ENCODE data around the gene BAIAP2L1.

GRCh38 chr7:98399462-98399861, 1.4 kb downstream of the BAIAP2L1 start:
- TF ChIP-seq, protein P1, sequence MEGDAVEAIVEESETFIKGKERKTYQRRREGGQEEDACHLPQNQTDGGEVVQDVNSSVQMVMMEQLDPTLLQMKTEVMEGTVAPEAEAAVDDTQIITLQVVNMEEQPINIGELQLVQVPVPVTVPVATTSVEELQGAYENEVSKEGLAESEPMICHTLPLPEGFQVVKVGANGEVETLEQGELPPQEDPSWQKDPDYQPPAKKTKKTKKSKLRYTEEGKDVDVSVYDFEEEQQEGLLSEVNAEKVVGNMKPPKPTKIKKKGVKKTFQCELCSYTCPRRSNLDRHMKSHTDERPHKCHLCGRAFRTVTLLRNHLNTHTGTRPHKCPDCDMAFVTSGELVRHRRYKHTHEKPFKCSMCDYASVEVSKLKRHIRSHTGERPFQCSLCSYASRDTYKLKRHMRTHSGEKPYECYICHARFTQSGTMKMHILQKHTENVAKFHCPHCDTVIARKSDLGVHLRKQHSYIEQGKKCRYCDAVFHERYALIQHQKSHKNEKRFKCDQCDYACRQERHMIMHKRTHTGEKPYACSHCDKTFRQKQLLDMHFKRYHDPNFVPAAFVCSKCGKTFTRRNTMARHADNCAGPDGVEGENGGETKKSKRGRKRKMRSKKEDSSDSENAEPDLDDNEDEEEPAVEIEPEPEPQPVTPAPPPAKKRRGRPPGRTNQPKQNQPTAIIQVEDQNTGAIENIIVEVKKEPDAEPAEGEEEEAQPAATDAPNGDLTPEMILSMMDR (IDR thresholded peaks at IDR 0.05): no peak
- no peak for TF ChIP-seq POLR2A (IDR thresholded peaks at IDR 0.05)

Data from thyroid gland (tissue), 4 donors.